Measurements from ENCODE around the gene MSI2.

GRCh38 chr17:57356719-57357391 lies 100.5 kb downstream of the MSI2 start:
- TF ChIP-seq FOXM1 (IDR thresholded peaks at IDR 0.05; ENCODE audit: borderline replicate concordance) (no peak), NFRKB (IDR thresholded peaks at IDR 0.05) (no peak), FOXK2 (IDR thresholded peaks at IDR 0.05) (no peak), ELF4 (IDR thresholded peaks at IDR 0.05) (no peak), SUZ12 (IDR thresholded peaks at IDR 0.05) (no peak), PKNOX1 (IDR thresholded peaks at IDR 0.05) (no peak), SP1 (IDR thresholded peaks at IDR 0.05) (no peak), BHLHE40 (IDR thresholded peaks at IDR 0.05; ENCODE audit: borderline replicate concordance) (no peak), HDGF (IDR thresholded peaks at IDR 0.05; ENCODE audit: borderline replicate concordance) (no peak), TARDBP (IDR thresholded peaks at IDR 0.05) (no peak), ARNT (IDR thresholded peaks at IDR 0.05) (no peak), FOXA1 (IDR thresholded peaks at IDR 0.05) (no peak)

All from HEK293T (cell line).